GM18861 (cell line): ENCODE measurements around the gene SEMA3D.

ENCODE experiments used
- ATAC-seq: cut with Tn5 transposase; IDR thresholded peaks from one replicate; pipeline ENCODE4 v1.9.1; 2021; ENCODE audit not compliant: unreplicated experiment

The SEMA3D gene

DNA sequence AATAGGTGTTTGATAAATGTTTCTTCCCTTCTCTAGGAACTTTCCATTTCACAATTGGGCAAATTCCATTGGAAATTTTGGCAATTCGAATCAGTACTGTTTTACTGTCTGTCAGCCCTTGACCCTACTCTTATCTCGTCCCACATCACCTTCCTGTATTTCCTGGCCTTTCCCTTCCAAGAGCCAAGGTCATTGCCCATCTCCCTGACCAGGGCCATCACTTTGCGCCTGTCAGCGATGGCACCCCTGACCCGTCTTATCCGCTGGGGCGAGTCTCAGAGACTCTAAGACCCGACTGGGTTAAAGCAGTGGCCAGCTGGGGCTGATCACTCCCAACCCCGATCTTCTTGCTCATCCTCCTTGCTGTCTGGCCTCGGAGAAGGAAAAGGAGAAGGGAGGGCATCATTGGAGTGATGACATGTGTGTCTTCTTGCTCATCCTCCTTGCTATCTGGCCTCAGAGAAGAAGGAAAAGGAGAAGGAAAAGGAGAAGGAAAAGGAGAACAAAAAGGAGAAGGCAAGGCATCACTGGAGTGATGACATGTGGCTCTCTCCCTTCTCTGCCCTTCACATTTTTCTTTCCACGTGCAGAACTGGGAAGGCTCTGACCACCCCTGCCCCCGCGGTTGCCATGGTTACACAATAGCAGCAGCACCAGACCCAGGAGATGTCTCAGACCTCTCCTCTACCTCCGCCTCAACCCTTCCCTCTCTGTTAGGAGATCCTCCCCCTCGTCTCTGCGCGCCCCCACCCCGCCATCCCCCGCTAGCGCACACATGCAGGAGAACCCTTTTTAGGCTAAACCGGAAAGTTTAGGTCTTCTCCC lies 2.0 kb downstream of the SEMA3D start:
- ATAC-seq: no peak

GRCh38 chr7:85183296-85183695 lies 3.6 kb downstream of the SEMA3D start:
- ATAC-seq: no peak

DNA sequence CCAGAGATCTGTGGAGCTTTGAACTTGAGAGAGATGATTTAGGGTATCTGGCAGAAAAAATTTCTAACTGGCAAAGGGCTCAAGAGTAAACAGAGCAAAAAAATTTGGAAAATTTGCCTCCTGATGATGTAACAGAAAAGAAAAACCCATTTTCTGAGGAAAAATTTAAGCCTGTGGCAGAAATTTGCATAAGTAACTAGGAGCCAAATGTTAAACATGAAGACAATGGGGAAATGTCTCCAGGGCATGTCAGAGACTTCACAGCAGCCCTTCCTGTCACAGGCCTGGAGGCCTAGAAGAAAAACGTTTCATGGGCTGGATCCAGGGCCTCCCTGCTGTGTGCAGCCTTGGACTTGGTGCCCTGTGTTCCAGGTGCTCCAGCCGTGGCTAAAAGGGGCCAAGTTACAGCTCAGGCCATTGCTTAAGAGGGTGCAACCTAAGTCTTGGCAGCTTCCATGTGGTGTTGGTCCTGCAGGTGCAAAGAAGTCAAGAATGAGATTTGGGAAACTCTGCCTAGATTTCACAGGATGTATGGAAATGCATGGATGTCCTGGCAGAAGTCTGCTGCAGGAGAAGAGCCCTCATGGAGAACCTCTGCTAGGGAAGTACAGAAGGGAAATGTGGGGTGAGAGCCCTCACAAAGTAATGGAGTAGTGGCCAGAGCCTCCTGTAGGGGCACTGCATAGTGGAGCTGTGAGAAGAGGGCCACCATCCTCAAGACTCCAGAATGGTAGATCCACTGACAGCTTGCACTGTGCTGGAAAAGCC lies 8.1 kb downstream of the SEMA3D start:
- no peak for ATAC-seq

GRCh38 chr7:85177316-85177715 lies 9.5 kb downstream of the SEMA3D start:
- no peak for ATAC-seq

DNA sequence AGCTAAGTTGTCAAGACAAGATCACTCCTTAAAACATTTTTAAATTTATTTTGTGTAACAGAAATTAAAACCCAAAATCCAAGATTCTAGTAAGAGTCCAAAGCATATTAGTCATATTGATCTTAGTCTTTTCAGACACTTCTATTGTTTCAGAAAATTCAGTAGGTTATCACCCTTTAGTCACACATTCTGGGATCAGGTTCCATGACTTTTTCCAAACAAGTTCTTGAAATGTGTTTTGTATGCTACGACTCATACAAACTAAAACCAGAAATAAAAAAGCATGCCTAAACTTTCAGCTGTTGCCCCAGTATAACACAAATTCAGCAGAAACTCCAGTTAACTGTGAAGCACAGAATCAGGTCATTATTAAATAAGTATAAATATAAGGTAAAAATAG lies 10.7 kb downstream of the SEMA3D start:
- ATAC-seq: no peak

DNA sequence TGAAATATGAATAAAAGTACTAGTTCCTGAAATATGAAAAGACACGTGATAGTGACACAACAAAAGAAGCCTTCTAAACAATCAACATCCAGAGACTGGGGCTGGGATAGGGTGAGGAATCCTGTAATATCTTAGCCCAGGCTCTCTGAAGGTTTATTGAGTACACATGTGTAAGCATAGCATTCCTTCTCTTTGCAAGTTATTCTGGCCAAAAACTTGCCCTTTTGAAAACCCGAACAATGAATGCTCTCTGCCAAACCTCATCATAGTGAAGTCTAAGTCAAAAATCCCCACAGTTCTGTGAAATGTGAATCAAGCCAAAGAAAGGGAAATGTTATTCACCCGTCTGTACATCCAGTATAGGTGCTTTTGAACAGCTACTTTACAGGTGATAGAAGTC lies 11.6 kb downstream of the SEMA3D start:
- ATAC-seq: no peak

DNA sequence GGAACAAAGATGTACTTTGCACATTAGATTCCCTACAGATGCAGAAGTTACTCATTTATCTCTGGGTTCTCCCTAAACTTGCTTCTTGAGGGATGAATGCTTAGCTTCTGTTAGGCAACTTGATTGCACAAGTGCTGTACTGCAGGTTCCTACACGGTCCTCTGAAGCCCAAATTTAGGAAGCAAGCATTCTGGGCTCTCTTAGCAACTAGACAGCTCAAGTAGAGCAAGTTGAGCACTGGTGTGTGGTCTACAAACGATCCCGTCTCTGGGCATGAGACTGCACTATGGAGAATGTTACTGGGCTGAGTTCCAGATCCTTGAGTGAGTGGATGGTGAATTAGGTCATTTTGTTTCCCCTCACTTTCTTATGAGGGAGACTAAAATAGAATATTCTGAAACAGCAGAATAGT lies 14.3 kb downstream of the SEMA3D start:
- ATAC-seq: no peak

- ATAC-seq: no peak
Observed at GRCh38 chr7:85167636-85168035, 19.2 kb downstream of the SEMA3D start.

DNA sequence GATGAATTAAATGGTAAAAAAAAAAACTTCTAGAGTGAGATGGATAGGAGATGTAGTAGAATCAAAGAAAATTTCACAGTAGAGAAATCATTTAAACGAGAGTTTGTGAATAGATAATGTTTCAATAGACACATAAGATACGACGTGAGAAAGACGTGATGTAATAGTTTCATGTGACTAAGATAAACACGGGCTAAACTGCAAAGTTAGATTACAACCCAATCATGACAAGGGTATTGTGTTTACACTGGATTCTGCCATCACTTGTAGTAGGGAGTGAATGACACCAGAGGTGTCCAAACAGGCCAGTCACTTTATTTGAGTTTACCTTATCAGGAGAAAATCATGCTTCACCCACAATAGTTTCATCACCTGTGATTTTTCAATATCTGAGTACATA lies 21.6 kb downstream of the SEMA3D start:
- no peak for ATAC-seq

GRCh38 chr7:85164376-85164775 lies 22.5 kb downstream of the SEMA3D start:
- ATAC-seq: no peak

GRCh38 chr7:85162721-85163120 lies 24.1 kb downstream of the SEMA3D start:
- no peak for ATAC-seq

- peak; percentile 80 for ATAC-seq
Observed at GRCh38 chr7:85160223-85160622, 26.6 kb downstream of the SEMA3D start.

- no peak for ATAC-seq
Observed at GRCh38 chr7:85159003-85159402, 27.9 kb downstream of the SEMA3D start.

- ATAC-seq: no peak
Observed at GRCh38 chr7:85156661-85157208, 30.1 kb downstream of the SEMA3D start.

GRCh38 chr7:85154282-85154937 lies 32.4 kb downstream of the SEMA3D start:
- no peak for ATAC-seq

GRCh38 chr7:85153715-85154114 lies 33.1 kb downstream of the SEMA3D start:
- no peak for ATAC-seq

DNA sequence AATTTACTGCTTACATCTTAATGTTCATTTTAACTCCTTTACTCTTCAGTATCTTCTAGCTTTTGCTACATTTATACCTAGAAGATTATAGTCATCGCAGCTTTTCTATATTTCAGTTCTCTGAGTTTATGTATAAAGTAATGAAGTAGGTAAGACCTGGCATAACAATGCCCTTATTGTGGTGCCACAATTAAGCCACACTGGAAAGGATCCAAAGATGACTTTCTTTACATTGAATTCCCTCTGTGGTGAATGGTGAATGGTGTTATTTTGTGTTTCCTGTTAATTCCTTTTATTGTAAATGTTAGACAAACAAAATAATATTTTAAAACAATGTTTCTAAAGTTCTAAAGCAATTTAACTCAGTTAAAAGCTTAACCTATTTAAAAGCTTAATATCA lies 36.2 kb downstream of the SEMA3D start:
- no peak for ATAC-seq

DNA sequence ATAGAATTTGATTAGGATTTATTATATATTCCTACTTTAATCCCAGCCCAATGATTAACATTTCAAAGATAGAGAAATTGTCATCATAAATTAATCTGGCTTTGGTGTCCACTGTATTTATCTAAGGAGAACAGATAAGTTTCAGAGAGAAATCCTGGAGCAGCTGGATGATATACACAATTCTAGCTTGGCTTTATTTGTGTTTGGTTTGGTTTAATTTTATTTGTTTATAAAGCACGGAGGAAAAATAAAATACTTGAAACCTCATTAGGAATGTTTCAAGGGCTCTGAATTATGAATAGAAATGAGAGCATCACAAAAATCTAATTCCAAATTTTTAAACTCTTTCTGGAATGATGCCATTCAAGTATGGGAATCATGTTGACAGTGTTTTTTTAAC lies 42.1 kb downstream of the SEMA3D start:
- no peak for ATAC-seq

DNA sequence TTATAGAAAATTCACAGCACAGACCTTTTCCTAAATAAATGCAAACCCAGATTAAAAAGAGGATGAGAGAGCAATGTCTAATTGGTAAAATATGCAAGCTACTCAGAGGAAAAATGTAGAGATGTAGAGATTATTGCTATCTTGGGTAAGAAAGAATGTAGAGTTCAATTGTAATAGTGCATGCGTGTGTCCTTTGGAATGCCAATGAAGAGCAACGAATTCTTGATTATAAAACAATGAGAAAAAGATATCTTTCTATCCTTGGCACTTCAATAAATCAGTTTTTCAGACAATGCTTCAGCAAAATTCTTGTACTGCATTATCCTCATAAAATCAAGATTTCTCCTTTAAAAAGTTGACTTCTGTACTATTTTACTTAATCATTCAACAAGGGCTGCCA lies 50.9 kb downstream of the SEMA3D start:
- ATAC-seq: no peak

DNA sequence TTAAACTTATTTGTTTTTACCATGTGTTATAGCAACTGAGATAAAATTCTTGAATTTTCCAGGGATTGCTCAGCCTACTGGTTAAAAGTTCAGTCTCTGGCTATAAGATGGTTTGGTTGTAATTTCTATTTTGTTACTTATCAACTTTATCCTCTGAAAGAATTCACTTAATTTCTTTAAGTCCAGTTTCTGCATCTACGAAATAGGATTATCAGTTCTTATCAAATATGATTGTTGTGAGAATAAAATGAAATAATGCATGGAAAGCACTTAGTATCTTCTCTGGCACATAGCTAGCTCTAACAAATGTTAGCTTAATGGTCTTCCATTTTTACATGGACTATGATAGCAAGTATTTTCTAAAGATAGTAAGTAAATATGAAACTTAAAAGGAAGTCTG lies 53.3 kb downstream of the SEMA3D start:
- ATAC-seq: no peak

DNA sequence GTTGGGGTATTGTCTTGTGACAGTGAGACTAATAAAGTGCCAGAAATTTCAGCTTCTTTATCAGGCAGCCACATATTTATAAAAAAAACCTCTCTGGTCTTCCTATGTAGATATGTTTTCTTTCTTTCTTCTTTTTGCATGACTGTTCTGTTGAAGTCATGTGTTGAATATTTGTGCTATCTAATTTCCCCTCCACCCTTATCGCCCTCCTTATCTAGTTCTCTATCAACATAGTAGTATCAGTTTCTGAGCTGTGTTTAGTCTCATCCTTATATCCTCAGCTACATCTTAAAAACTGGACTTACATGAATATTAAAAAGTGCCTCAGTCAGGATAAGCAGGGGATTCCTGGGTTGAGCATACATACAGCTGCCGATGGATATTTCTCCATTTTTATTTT lies 53.9 kb downstream of the SEMA3D start:
- no peak for ATAC-seq

DNA sequence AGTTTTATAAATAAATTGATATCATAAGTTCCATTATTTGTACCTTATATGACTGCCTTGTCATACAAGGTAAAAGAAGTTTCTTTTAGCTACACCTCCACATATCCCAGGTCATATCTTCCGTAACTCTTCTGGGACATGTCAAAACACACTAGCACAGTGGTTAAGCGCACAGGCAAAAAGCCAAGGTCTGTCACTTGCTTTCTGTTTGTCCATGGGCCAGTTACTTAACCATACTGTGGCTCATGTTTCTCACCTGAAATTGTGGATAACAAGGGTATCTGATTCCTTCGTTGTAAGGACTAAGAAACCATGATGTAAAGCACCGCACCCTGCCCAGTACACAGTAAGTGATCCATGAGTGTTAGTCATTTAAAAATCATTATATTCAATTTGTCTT lies 56.2 kb downstream of the SEMA3D start:
- ATAC-seq: no peak
